Right atrium auricular region (tissue), 2 donors: Measurements from ENCODE around the gene CCDC93. TPM values are rescaled to one million over a fixed set of nuclear protein-coding genes. Genes with fewer than 3 reads are reported as not detected.

Experiments used
- DNase-seq: peaks from one replicate; pipeline ENCODE4 v3.0.0-alpha.2; 2019; ENCODE audit warnings: low spot score
- H3K27ac ChIP-seq, 2 donors: fragments of 200-600 bp; sonication (generic); 1 replicate in 1 of 2; 2 replicates in 1 of 2; pipeline ENCODE4 v1.5.1; 2016 to 2019
- H3K27me3 ChIP-seq, 2 donors: fragments of 200-600 bp; sonication (generic); one replicate each; pipeline versions ENCODE4 v1.5.1 to v1.6.0; 2017 to 2019
- H3K36me3 ChIP-seq: fragments of 200-600 bp; sonication (generic); one replicate; pipeline ENCODE4 v1.5.1; 2016
- H3K4me1 ChIP-seq, 2 donors: fragments of 200-600 bp; sonication (generic); one replicate each; pipeline versions ENCODE4 v1.5.1 to v1.6.0; 2017 to 2019
- H3K4me3 ChIP-seq, 2 donors: fragments of 200-600 bp; sonication (generic); 1 replicate in 1 of 2; 2 replicates in 1 of 2; pipeline ENCODE4 v1.5.1; 2017 to 2019; ENCODE audit warnings: mild to moderate bottlenecking in 1 of 2, moderate library complexity in 1 of 2
- H3K9me3 ChIP-seq, 2 donors: fragments of 200-600 bp; sonication (generic); one replicate each; pipeline ENCODE4 v1.5.1; 2019
- CTCF ChIP-seq, 2 donors: fragments of 200-600 bp; sonication (generic); IDR thresholded peaks; one replicate each; pipeline ENCODE4 v1.5.1; 2019; ENCODE audit warnings: antibody characterized with exemption in 2 of 2
- total RNA-seq, 2 donors: library from RNA; depleted of rRNA; stranded (reverse); fragments of >200 nt; gene quantifications; one replicate each; pipeline ENCODE4 v1.1.0, GENCODE V29; 2016

The CCDC93 gene
- total RNA-seq, 2 donors from 2014 or later = 17.1 to 18.7 TPM

- no peaks in the 10 kb centered on the region for H3K4me1 ChIP-seq
- no peak overlapping the region for H3K4me3 ChIP-seq
- no peak overlapping the region for H3K27ac ChIP-seq
- H3K27me3 ChIP-seq = no peaks in the 10 kb centered on the region
- DNase-seq = no peak
- no peak for TF ChIP-seq CTCF (IDR thresholded peaks at IDR 0.05)
- H3K9me3 ChIP-seq = no peaks in the 10 kb centered on the region
- H3K36me3 ChIP-seq = no peaks in the 10 kb centered on the region
Observed at GRCh38 chr2:118058951-118059350, 45.1 kb upstream of the CCDC93 start.

- no peak for TF ChIP-seq CTCF (IDR thresholded peaks at IDR 0.05)
- no peak for DNase-seq
- H3K4me3 ChIP-seq = no peak overlapping the region
- no peaks in the 10 kb centered on the region for H3K4me1 ChIP-seq
- H3K36me3 ChIP-seq = no peaks in the 10 kb centered on the region
- H3K27me3 ChIP-seq = no peaks in the 10 kb centered on the region
- no peaks in the 10 kb centered on the region for H3K9me3 ChIP-seq
- H3K27ac ChIP-seq = no peak overlapping the region
Observed at GRCh38 chr2:118056801-118057200, 42.9 kb upstream of the CCDC93 start.

- no peak overlapping the region for H3K4me3 ChIP-seq
- no peak for TF ChIP-seq CTCF (IDR thresholded peaks at IDR 0.05)
- no peaks in the 10 kb centered on the region for H3K4me1 ChIP-seq
- H3K27me3 ChIP-seq = no peaks in the 10 kb centered on the region
- H3K9me3 ChIP-seq = no peaks in the 10 kb centered on the region
- H3K27ac ChIP-seq = no peak overlapping the region
- no peaks in the 10 kb centered on the region for H3K36me3 ChIP-seq
- no peak for DNase-seq
Observed at GRCh38 chr2:118056165-118056534, 42.3 kb upstream of the CCDC93 start.

GRCh38 chr2:118055512-118056164, 41.8 kb upstream of the CCDC93 start:
- Histone ChIP-seq H3K9me3 (no peaks in the 10 kb centered on the region), H3K27ac (no peak overlapping the region), H3K4me3 (no peak overlapping the region), H3K36me3 (no peaks in the 10 kb centered on the region), H3K4me1 (no peaks in the 10 kb centered on the region), H3K27me3 (no peaks in the 10 kb centered on the region)
- DNase-seq = no peak
- no peak for TF ChIP-seq CTCF (IDR thresholded peaks at IDR 0.05)

GRCh38 chr2:118054213-118055008, 40.5 kb upstream of the CCDC93 start:
- no peak overlapping the region for H3K27ac ChIP-seq

More at GRCh38 chr2:118054213-118055008, 40.5 kb upstream of the CCDC93 start:
- no peak for TF ChIP-seq CTCF (IDR thresholded peaks at IDR 0.05)
- Histone ChIP-seq H3K4me3 (no peak overlapping the region), H3K27me3 (peaks cover 0 to 4% of the 10 kb centered on the region in 2 donors), H3K9me3 (no peaks in the 10 kb centered on the region), H3K36me3 (no peaks in the 10 kb centered on the region), H3K4me1 (no peaks in the 10 kb centered on the region)
- DNase-seq = no peak
